ENCODE data around the gene LRRC23. TPM values are rescaled to one million over a fixed set of nuclear protein-coding genes. Genes with fewer than 3 reads are reported as not detected.

Gene LRRC23
- total and polyA plus RNA-seq, 2 of the 13 experiments (the other 11 are each of a cell fraction or from before 2014, with no cell fraction given) = 6.0 to 7.8 TPM

DNA sequence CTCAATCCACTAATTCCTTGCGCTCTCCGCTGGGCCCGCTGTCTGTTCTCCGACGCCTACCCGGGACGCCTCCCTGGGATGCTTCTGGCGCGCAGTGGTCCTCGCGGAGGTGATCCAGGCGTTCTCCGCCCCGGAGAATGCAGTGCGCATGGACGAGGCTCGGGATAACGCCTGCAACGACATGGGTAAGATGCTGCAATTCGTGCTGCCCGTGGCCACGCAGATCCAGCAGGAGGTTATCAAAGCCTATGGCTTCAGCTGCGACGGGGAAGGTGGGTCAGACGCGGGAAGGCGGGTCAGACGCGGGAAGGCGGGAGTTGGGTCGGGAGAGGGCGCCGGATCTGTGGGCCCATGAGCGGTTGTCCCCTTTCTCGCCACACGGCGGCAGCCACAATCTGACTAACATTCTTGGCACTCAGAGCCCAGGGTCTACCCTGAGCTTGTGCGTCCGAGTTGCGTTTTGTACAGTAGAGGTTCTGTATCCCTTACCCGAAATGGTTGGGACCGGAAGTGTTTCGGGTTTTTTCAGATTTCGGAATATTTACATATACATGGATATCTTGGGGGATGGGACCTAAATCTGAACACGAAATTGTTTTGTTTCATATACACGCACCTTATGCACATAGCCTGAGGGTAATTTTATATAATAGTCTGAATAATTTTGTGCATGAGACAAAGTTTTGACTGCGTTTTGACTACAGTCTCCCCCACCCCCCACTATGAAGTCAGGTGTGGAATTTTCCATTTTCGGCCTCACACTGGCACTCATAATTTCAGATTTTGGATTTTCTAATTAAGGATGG lies 40.0 kb downstream of the LRRC23 start (continued):
- TF ChIP-seq, protein P1, sequence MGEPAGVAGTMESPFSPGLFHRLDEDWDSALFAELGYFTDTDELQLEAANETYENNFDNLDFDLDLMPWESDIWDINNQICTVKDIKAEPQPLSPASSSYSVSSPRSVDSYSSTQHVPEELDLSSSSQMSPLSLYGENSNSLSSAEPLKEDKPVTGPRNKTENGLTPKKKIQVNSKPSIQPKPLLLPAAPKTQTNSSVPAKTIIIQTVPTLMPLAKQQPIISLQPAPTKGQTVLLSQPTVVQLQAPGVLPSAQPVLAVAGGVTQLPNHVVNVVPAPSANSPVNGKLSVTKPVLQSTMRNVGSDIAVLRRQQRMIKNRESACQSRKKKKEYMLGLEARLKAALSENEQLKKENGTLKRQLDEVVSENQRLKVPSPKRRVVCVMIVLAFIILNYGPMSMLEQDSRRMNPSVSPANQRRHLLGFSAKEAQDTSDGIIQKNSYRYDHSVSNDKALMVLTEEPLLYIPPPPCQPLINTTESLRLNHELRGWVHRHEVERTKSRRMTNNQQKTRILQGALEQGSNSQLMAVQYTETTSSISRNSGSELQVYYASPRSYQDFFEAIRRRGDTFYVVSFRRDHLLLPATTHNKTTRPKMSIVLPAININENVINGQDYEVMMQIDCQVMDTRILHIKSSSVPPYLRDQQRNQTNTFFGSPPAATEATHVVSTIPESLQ (CRISPR knock-in tag; conservative IDR thresholded peaks at IDR 0.05) = 0 out of 2 replicates have a peak, but pooled peaks have one; percentile 29
- TF ChIP-seq HDAC6 (IDR thresholded peaks at IDR 0.05; ENCODE audit: low read depth, low read length) = no peak
- TF ChIP-seq ZBTB20 (CRISPR knock-in tag; IDR thresholded peaks at IDR 0.05; ENCODE audit: borderline replicate concordance, low read depth) = peak; percentile 61; the same call in 1 of the 2 replicates
- no peak for TF ChIP-seq NFKBIZ (CRISPR knock-in tag; IDR thresholded peaks at IDR 0.05)
- peak; percentile 70 for TF ChIP-seq ASH2L (IDR thresholded peaks at IDR 0.05; ENCODE audit: insufficient read length, low read depth, low read length)
- TF ChIP-seq ZNF274 (CRISPR knock-in tag; IDR thresholded peaks at IDR 0.05) = peak; percentile 34; the same call in 1 of the 2 replicates
- TF ChIP-seq, protein P2, sequence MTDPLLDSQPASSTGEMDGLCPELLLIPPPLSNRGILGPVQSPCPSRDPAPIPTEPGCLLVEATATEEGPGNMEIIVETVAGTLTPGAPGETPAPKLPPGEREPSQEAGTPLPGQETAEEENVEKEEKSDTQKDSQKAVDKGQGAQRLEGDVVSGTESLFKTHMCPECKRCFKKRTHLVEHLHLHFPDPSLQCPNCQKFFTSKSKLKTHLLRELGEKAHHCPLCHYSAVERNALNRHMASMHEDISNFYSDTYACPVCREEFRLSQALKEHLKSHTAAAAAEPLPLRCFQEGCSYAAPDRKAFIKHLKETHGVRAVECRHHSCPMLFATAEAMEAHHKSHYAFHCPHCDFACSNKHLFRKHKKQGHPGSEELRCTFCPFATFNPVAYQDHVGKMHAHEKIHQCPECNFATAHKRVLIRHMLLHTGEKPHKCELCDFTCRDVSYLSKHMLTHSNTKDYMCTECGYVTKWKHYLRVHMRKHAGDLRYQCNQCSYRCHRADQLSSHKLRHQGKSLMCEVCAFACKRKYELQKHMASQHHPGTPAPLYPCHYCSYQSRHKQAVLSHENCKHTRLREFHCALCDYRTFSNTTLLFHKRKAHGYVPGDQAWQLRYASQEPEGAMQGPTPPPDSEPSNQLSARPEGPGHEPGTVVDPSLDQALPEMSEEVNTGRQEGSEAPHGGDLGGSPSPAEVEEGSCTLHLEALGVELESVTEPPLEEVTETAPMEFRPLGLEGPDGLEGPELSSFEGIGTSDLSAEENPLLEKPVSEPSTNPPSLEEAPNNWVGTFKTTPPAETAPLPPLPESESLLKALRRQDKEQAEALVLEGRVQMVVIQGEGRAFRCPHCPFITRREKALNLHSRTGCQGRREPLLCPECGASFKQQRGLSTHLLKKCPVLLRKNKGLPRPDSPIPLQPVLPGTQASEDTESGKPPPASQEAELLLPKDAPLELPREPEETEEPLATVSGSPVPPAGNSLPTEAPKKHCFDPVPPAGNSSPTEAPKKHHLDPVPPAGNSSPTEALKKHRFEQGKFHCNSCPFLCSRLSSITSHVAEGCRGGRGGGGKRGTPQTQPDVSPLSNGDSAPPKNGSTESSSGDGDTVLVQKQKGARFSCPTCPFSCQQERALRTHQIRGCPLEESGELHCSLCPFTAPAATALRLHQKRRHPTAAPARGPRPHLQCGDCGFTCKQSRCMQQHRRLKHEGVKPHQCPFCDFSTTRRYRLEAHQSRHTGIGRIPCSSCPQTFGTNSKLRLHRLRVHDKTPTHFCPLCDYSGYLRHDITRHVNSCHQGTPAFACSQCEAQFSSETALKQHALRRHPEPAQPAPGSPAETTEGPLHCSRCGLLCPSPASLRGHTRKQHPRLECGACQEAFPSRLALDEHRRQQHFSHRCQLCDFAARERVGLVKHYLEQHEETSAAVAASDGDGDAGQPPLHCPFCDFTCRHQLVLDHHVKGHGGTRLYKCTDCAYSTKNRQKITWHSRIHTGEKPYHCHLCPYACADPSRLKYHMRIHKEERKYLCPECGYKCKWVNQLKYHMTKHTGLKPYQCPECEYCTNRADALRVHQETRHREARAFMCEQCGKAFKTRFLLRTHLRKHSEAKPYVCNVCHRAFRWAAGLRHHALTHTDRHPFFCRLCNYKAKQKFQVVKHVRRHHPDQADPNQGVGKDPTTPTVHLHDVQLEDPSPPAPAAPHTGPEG (CRISPR knock-in tag; IDR thresholded peaks at IDR 0.05) = peak; percentile 74; the same call in 1 of the 2 replicates
- no peak for TF ChIP-seq ZSCAN12 (CRISPR knock-in tag; IDR thresholded peaks at IDR 0.05)
- TF ChIP-seq ZNF33B (CRISPR knock-in tag; IDR thresholded peaks at IDR 0.05) = no peak; the same call in 1 of the 2 replicates
- TF ChIP-seq, protein P3, sequence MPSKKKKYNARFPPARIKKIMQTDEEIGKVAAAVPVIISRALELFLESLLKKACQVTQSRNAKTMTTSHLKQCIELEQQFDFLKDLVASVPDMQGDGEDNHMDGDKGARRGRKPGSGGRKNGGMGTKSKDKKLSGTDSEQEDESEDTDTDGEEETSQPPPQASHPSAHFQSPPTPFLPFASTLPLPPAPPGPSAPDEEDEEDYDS (CRISPR knock-in tag; IDR thresholded peaks at IDR 0.05) = peak; percentile 48; the same call in 1 of the 2 replicates
- TF ChIP-seq, protein P4, sequence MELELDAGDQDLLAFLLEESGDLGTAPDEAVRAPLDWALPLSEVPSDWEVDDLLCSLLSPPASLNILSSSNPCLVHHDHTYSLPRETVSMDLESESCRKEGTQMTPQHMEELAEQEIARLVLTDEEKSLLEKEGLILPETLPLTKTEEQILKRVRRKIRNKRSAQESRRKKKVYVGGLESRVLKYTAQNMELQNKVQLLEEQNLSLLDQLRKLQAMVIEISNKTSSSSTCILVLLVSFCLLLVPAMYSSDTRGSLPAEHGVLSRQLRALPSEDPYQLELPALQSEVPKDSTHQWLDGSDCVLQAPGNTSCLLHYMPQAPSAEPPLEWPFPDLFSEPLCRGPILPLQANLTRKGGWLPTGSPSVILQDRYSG (CRISPR knock-in tag; IDR thresholded peaks at IDR 0.05) = 0 out of 2 replicates have a peak, but pooled peaks have one; percentile 53
- no peak for TF ChIP-seq TBX3 (IDR thresholded peaks at IDR 0.05; ENCODE audit: borderline replicate concordance)
- TF ChIP-seq, protein P5, sequence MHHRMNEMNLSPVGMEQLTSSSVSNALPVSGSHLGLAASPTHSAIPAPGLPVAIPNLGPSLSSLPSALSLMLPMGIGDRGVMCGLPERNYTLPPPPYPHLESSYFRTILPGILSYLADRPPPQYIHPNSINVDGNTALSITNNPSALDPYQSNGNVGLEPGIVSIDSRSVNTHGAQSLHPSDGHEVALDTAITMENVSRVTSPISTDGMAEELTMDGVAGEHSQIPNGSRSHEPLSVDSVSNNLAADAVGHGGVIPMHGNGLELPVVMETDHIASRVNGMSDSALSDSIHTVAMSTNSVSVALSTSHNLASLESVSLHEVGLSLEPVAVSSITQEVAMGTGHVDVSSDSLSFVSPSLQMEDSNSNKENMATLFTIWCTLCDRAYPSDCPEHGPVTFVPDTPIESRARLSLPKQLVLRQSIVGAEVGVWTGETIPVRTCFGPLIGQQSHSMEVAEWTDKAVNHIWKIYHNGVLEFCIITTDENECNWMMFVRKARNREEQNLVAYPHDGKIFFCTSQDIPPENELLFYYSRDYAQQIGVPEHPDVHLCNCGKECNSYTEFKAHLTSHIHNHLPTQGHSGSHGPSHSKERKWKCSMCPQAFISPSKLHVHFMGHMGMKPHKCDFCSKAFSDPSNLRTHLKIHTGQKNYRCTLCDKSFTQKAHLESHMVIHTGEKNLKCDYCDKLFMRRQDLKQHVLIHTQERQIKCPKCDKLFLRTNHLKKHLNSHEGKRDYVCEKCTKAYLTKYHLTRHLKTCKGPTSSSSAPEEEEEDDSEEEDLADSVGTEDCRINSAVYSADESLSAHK (CRISPR knock-in tag; IDR thresholded peaks at IDR 0.05; ENCODE audit: borderline replicate concordance) = no peak
- TF ChIP-seq NFIB (CRISPR knock-in tag; IDR thresholded peaks at IDR 0.05; ENCODE audit: borderline replicate concordance) = peak; percentile 59; the same call in 1 of the 2 replicates
